ENCODE data around the gene NFIB. TPM values are rescaled to one million over a fixed set of nuclear protein-coding genes. Genes with fewer than 3 reads are reported as not detected.

The NFIB gene
- total RNA-seq, 1 donor from 2014 or later: 82.7 TPM

DNA sequence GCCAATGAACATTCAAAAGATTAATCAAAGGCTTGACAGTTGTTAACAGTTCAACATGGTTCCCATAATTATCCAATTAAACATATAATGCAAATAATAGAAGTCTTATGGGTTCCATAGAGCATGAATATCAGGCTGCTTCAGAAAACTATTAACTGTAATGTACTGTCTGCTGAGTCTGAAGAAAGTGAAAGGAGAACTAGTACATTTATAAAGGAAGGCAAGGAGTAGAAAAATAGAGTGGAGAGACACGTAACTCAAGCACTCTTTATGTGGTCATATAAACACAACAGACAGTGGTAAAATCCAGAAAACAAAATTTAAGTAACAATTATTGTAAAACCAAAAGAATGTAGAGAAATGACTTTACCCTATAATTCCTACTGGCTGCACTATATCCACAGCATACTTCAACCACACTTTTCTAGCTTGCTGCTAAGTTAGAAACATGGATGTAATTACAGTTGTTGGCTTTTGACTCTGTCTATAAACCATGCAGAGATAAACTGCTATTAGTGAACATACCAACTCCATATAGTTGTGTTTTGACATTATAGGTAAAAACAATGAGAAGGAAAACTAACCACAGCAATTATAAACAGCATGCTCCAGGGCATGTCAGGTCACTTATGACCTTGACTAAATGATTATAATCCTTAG, 32.7 kb downstream of the NFIB start:
- DNase-seq (ENCODE audit: low read depth, low spot score): no peak

GRCh38 chr9:14279671-14280070, 34.3 kb downstream of the NFIB start:
- no peak for DNase-seq (ENCODE audit: low read depth, low spot score)

- no peak for DNase-seq (ENCODE audit: low read depth, low spot score)
These were observed 35.6 kb downstream of the NFIB start for GRCh38 chr9:14278291-14278721.

GRCh38 chr9:14277761-14278160, 36.2 kb downstream of the NFIB start:
- DNase-seq (ENCODE audit: low read depth, low spot score): no peak

- peak; percentile 41 for DNase-seq (ENCODE audit: low read depth, low spot score)
These were observed 36.7 kb downstream of the NFIB start for GRCh38 chr9:14277244-14277643.

DNA sequence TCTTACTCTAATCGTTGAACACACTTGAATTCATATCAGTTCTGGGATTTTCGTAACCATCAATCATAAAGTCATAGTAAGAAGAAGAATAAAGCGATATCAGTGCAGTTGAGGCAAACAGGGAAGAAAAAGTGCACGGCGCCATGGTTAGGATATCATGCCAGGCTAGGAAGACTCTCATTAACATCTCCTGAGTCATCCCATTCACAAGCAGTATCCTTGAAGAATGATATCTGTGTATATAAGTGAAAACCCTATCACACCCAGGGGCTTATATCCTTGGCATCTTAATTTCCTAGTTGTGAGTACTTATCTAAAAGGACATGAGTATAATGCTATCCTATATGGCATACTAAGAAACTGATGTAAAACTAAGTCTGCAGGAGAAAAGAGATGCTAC, 38.6 kb downstream of the NFIB start:
- no peak for DNase-seq (ENCODE audit: low read depth, low spot score)

DNA sequence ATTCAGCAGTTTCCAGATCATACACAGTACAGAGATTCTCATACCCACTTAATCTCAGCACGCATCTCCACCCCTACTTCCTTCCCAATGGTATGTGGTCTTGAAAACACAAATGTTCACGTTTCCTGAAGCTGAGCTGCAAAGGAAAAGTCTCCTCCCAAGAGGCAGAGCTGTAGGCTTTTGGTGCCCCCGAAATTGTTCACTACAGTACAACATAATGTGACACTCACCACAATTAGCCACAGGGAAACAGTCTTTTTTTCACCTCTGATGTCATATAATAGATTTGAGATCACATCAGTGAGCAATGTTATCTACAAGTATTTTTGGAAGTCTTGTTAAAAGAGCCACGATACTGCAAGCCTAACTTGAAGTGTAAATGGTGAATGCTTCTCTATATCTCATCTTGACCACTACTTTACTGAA, 40.2 kb downstream of the NFIB start:
- DNase-seq (ENCODE audit: low read depth, low spot score): peak; percentile 32

DNA sequence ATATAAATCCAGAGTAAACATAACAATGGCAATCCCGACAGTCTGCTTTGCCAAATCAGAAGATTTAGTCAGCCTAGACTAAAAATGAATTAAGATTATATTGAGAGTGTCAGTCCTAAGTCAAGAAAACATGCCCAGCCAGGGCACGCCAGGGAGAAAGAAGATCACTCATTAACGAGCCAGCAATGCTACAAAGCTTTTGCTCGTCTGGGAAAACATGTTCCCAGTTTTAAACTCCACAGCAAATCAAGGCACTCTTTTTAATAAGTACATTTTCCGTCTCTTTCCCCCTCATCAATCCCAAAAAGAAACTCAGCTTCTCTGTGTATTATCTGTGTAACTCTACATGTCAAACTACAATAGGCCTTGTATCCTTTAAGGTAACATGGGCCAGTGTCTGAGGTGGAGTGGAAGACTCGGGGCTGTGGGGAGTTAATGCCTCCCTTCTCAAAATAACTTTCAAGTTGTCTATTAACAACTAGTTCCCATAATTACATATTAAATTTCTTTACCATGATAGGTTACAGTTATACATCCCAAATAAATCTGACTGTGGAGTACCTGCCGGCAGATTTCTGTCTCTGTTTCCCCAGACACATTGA, 40.9 kb downstream of the NFIB start:
- DNase-seq (ENCODE audit: low read depth, low spot score): no peak

- peak; percentile 57 for DNase-seq (ENCODE audit: low read depth, low spot score)
These were observed 42.8 kb downstream of the NFIB start for GRCh38 chr9:14271093-14271673.

- DNase-seq (ENCODE audit: low read depth, low spot score): no peak
These were observed 43.4 kb downstream of the NFIB start for GRCh38 chr9:14270358-14271092.

GRCh38 chr9:14269916-14270315, 44.0 kb downstream of the NFIB start:
- no peak for DNase-seq (ENCODE audit: low read depth, low spot score)

DNA sequence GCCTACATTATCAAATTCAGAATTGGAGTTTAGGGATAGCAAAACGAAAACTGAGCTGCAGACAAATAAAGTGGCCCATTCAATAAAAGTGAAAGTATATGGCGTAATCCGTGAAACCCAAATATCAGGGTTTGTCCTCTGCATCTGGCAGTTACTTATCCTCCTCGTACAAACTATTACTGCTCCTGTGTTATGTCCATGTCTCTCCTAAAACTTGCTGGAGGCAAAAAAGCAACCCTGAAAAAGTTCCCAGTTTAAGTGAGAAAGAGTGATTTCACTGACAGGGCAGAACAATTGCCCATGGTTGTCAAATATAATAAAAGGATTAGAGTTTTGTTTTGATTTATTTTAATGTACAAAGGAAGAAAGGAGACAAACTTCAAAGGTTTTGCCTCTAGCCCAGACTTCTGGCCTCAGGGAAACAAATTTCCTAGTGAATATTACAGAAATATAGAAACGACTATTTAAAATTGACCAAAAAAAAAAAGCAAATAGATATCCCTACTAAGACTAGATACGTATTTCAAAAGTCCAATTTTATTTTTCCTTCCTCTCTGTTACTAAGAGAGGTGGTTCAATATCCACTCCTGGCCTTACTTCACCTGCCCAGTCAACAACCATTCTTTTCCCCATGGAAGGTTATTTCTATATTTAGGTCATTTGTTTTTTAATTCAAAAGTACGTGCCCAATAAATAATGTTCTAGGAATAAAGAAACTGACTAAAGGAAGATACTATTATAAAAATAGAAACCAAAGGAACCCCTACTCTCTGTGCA, 50.0 kb downstream of the NFIB start:
- no peak for DNase-seq (ENCODE audit: low read depth, low spot score)

GRCh38 chr9:14262827-14263226, 51.1 kb downstream of the NFIB start:
- no peak for DNase-seq (ENCODE audit: low read depth, low spot score)

DNA sequence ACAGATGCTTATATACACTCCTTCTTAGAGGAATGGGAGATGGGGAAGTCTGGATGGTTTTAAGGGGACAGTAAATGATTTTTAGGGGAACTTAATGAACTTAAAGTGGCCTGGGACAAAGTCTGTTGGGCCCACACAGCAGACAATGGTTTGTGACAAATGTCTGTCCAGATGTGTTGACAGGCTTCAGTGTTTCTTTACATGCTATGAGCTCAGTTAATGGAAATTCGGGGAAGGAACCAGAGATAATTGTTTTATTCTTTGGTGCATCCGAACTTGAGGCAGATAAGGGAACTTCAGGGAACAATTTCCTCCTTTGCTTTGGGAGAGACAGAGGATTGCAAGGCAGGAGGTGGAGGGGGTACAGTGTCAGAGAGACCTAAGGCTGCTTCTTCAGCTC, 52.3 kb downstream of the NFIB start:
- DNase-seq (ENCODE audit: low read depth, low spot score): no peak

DNA sequence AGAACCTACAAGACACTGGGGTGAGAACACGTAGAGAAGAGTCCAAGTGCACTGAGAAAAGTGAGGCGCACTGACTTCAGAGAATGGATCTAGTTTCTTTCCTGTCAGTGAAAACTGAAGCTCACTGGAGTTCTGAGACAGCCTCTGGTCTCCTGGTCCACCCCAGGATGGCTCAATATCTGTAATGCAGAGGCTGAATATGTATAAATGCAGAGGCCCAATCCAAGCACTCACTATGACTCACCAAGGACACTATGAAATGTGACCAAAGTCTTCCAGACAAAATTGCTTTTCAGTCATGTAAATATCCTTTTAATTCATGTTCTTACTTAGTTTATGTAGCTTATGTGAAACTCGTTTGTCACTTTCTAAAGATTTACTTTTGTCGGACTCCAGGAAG, 53.8 kb downstream of the NFIB start:
- DNase-seq (ENCODE audit: low read depth, low spot score): no peak

DNA sequence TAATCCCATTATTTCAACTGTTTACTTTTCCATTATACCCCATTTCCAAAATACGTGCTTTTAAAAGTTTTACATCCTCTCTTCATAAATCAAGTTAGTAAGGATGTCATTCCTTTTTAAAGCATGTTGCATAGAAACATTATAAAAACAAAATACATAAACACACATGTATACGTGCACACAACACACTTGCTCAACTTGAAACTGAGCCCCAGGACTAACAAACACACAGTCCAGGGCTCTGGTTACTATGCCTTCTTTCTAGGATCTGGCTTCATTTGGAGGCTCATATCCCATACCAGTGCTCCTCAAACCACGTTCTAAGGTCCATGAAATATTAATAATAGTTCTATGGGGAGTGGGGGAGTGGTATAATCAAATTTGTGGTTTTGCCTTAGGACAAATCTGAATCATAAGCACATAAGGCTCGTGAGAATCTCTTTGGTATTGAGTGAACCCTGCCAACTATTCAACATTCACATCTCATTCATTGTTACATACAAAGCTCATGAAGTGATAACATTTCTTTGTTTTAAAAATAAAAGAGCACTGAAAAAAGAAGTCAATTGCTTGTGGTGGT, 55.2 kb downstream of the NFIB start:
- no peak for DNase-seq (ENCODE audit: low read depth, low spot score)

DNA sequence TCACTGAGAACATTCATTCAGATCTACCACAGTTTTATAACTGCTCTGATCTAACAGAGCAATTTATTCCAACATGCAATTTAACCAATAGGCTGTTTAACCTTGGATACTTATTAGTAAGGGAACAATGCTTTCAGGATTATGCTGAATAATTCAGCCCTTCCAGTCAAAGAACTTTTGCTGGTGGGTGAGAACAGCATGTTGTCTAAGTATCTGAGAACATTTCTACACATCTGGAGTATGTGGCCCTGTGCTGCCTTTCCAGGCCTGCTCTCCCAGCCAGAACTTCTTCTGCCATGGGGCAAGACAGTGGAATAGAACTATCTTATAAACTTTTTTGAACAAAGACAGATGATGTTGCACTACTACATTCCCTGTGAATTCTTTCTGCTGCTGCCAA, 55.8 kb downstream of the NFIB start:
- no peak for DNase-seq (ENCODE audit: low read depth, low spot score)

GRCh38 chr9:14256588-14256987, 57.4 kb downstream of the NFIB start:
- no peak for DNase-seq (ENCODE audit: low read depth, low spot score)

DNA sequence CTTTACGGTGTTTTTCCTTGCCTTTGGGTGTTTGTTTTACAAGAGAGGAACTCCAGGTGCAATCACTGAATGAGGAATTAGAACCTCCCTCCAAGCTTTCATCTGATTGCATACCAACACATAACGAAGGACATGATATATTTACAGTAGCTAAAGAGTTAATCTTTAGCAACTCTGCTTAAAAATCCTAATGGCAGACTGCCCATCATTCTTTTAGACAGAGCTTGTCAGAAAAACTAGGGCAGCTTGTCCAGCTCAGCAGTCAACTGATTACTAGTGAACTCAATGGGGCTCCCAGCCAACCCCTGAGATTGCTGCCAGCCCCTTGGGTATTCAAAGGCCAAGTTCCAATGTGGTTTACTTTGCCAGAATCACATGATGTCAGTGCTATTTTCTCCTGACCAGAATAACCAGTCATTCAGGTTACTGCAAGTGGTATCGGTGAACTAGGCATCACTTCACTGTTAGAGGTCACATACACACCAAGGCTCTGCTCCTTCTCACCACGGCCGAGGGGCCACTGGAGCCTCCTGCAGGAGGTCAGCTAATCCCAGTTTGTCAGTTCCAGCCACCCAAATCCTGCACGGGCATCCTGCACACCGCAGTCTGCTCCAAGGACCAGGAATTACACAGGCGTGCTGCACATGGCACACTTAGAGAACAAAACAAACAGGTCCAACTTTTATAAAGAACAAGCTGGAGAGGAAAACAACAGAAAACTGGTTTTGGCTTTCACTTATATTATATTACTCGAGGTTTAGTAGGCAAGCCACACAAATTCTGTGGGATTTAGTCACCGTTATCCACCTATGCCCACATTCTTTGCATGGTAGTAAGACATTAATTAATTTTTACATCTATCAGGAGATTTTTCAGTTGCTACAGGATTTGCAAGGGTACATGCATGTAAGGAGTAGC, 62.5 kb downstream of the NFIB start:
- DNase-seq (ENCODE audit: low read depth, low spot score): no peak

- DNase-seq (ENCODE audit: low read depth, low spot score): no peak
These were observed 63.2 kb downstream of the NFIB start for GRCh38 chr9:14250794-14251153.

Measured in pulmonary artery endothelial cell (primary cell).